PC-9 (cell line): ENCODE data around the gene MXD4.

ENCODE experiments used
- EZH2 ChIP-seq: fragments of 200-600 bp; sonication (generic); IDR thresholded peaks from 2 replicates; pipeline ENCODE4 v1.8.0; 2017; ENCODE audit warnings: antibody characterized with exemption, low read depth
- TF ChIP-seq, protein P1 (sequence below): fragments of 200-600 bp; sonication (generic); conservative IDR thresholded peaks from 2 replicates; pipeline ENCODE4 v1.6.1; 2017; ENCODE audit warnings: mixed run types, antibody characterized with exemption, mild to moderate bottlenecking, moderate library complexity

DNA sequence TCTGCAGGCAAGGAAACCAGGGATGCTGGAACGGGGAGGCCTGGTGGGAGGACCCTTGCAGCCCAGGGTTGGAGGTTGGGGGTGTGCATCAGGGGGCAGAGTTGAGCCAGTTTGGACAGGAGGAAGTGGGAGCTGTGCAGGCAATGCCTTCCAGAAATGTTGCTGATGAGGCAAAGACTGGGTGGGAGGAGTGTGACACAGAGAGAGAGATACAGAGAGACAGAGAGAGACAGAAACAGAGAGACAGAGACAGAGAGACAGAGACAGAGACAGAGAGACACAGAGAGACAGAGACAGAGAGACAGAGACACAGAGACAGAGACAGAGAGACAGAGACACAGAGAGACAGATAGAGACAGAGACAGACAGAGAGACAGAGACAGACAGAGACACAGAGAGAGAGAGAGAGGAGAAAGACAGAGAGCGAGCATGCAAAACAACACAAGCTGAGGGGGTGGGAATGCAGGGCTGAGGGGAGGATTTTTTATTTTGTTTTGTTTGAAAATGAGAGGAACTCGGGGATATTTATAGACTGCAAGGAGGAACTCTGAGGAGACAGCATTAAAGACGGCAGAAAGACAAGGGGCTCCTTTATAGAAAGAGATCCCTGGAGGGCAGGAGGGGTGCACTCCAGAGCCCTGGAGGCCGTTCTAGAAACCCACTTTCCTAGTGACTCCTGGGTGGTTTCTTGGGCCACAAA is 18.1 kb downstream of the MXD4 start:
- TF ChIP-seq, protein P1, sequence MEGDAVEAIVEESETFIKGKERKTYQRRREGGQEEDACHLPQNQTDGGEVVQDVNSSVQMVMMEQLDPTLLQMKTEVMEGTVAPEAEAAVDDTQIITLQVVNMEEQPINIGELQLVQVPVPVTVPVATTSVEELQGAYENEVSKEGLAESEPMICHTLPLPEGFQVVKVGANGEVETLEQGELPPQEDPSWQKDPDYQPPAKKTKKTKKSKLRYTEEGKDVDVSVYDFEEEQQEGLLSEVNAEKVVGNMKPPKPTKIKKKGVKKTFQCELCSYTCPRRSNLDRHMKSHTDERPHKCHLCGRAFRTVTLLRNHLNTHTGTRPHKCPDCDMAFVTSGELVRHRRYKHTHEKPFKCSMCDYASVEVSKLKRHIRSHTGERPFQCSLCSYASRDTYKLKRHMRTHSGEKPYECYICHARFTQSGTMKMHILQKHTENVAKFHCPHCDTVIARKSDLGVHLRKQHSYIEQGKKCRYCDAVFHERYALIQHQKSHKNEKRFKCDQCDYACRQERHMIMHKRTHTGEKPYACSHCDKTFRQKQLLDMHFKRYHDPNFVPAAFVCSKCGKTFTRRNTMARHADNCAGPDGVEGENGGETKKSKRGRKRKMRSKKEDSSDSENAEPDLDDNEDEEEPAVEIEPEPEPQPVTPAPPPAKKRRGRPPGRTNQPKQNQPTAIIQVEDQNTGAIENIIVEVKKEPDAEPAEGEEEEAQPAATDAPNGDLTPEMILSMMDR: no peak
- no peak for TF ChIP-seq EZH2
